WTC11 (cell line): Measurements from ENCODE around the gene GLRX. TPM values are rescaled to one million over a fixed set of nuclear protein-coding genes. Genes with fewer than 3 reads are reported as not detected.

Experiments used
- ATAC-seq: fragments of 200-7000 bp; cut with Tn5 transposase; 2 replicates; pipeline ENCODE4 v1.10.0; 2021; ENCODE audit warnings: mild to moderate bottlenecking, moderate library complexity
- CTCF ChIA-PET: fragments of 300-600 bp; sonication (Branson Sonifier 250); formaldehyde crosslinking; loops from one replicate; lab custom pipeline; 2021; ENCODE audit warnings: antibody characterized with exemption; lab: Charles Lee
- POLR2A ChIA-PET: fragments of 350-600 bp; sonication (Branson Sonifier 250); formaldehyde crosslinking; loops from one replicate; lab custom pipeline; 2021; ENCODE audit warnings: antibody characterized with exemption; lab: Charles Lee
- DNase-seq: peaks from one replicate; pipeline ENCODE4 v3.0.0; 2021; ENCODE audit warnings: low spot score
- H3K27ac Mint-ChIP-seq: 2 replicates; pipeline ENCODE4 v1.8.0; 2021; ENCODE audit warnings: mixed read lengths
- H3K27me3 Mint-ChIP-seq: 2 replicates; pipeline ENCODE4 v1.8.0; 2021; ENCODE audit warnings: low read depth, mild to moderate bottlenecking, moderate library complexity, mixed read lengths
- H3K36me3 Mint-ChIP-seq: 2 replicates; pipeline ENCODE4 v1.8.0; 2021; ENCODE audit warnings: mixed read lengths
- H3K4me1 Mint-ChIP-seq: 2 replicates; pipeline ENCODE4 v1.8.0; 2022; ENCODE audit warnings: mixed read lengths
- H3K4me3 Mint-ChIP-seq: 2 replicates; pipeline ENCODE4 v1.8.0; 2021; ENCODE audit warnings: mild to moderate bottlenecking, moderate library complexity, mixed read lengths
- H3K9me3 Mint-ChIP-seq: 2 replicates; pipeline ENCODE4 v1.8.0; 2021; ENCODE audit warnings: mixed read lengths
- CREB1 ChIP-seq: sonication (generic); formaldehyde crosslinking; IDR thresholded peaks from 2 replicates; pipeline ENCODE4 v1.8.0; 2023; ENCODE audit warnings: mild to moderate bottlenecking, missing genetic modification reagents
- E2F4 ChIP-seq: sonication (generic); formaldehyde crosslinking; IDR thresholded peaks from 2 replicates; pipeline ENCODE4 v1.8.1; 2022; ENCODE audit warnings: low read depth, mild to moderate bottlenecking, moderate library complexity, missing genetic modification reagents, borderline replicate concordance
- FOXJ3 ChIP-seq: sonication (generic); formaldehyde crosslinking; IDR thresholded peaks from 2 replicates; pipeline ENCODE4 v1.9.0; 2021; ENCODE audit warnings: missing genetic modification reagents, mild to moderate bottlenecking, borderline replicate concordance
- FOXP1 ChIP-seq: sonication (generic); formaldehyde crosslinking; IDR thresholded peaks from 2 replicates; pipeline ENCODE4 v1.8.0; 2022; ENCODE audit warnings: missing genetic modification reagents, mild to moderate bottlenecking, moderate library complexity, borderline replicate concordance
- GRHL2 ChIP-seq: fragments of 250-450 bp; sonication (Bioruptor Pico); IDR thresholded peaks from 2 replicates; pipeline ENCODE4 v1.8.0; 2022; ENCODE audit warnings: mild to moderate bottlenecking, moderate library complexity; ENCODE audit not compliant: insufficient replicate concordance, severe bottlenecking
- HMGXB4 ChIP-seq: sonication (generic); formaldehyde crosslinking; IDR thresholded peaks from 2 replicates; pipeline ENCODE4 v1.8.1; 2023; ENCODE audit warnings: mild to moderate bottlenecking, moderate library complexity, missing genetic modification reagents
- MLX ChIP-seq: sonication (generic); formaldehyde crosslinking; IDR thresholded peaks from 2 replicates; pipeline ENCODE4 v1.8.1; 2023; ENCODE audit warnings: mild to moderate bottlenecking, missing genetic modification reagents, moderate library complexity
- MYBL2 ChIP-seq: sonication (generic); formaldehyde crosslinking; IDR thresholded peaks from 2 replicates; pipeline ENCODE4 v1.8.1; 2023; ENCODE audit warnings: mild to moderate bottlenecking, moderate library complexity, missing genetic modification reagents
- NR1H2 ChIP-seq: sonication (generic); formaldehyde crosslinking; IDR thresholded peaks from 2 replicates; pipeline ENCODE4 v1.9.0; 2021; ENCODE audit warnings: mild to moderate bottlenecking, moderate library complexity, missing genetic modification reagents
- PREB ChIP-seq: sonication (generic); formaldehyde crosslinking; IDR thresholded peaks from 2 replicates; pipeline ENCODE4 v1.8.1; 2022; ENCODE audit warnings: mild to moderate bottlenecking, missing genetic modification reagents, moderate library complexity, borderline replicate concordance
- RORB ChIP-seq: fragments of 250-450 bp; sonication (Bioruptor Pico); IDR thresholded peaks from 2 replicates; pipeline ENCODE4 v1.9.0; 2021; ENCODE audit warnings: mild to moderate bottlenecking
- SMAD3 ChIP-seq: sonication (generic); formaldehyde crosslinking; IDR thresholded peaks from 2 replicates; pipeline ENCODE4 v1.8.0; 2022; ENCODE audit warnings: missing genetic modification reagents, mild to moderate bottlenecking, borderline replicate concordance
- SP1 ChIP-seq: sonication (generic); formaldehyde crosslinking; conservative IDR thresholded peaks from 2 replicates; pipeline ENCODE4 v1.8.1; 2022; ENCODE audit warnings: missing genetic modification reagents
- TEAD4 ChIP-seq: sonication (generic); formaldehyde crosslinking; IDR thresholded peaks from 2 replicates; pipeline ENCODE4 v1.8.0; 2022; ENCODE audit warnings: mild to moderate bottlenecking, missing genetic modification reagents
- USF2 ChIP-seq: sonication (generic); formaldehyde crosslinking; IDR thresholded peaks from 2 replicates; pipeline ENCODE4 v1.8.1; 2023; ENCODE audit warnings: mild to moderate bottlenecking, missing genetic modification reagents, moderate library complexity
- ZNF138 ChIP-seq: sonication (generic); formaldehyde crosslinking; conservative IDR thresholded peaks from 2 replicates; pipeline ENCODE4 v1.8.1; 2022; ENCODE audit warnings: mild to moderate bottlenecking, moderate library complexity, missing genetic modification reagents
- ZNF219 ChIP-seq: sonication (generic); formaldehyde crosslinking; IDR thresholded peaks from 2 replicates; pipeline ENCODE4 v1.8.0; 2023; ENCODE audit warnings: missing genetic modification reagents, mild to moderate bottlenecking, borderline replicate concordance
- ZNF416 ChIP-seq: fragments of 250-450 bp; sonication (Bioruptor Pico); IDR thresholded peaks from 2 replicates; pipeline ENCODE4 v1.9.0; 2021; ENCODE audit warnings: mild to moderate bottlenecking, inconsistent platforms
- ZNF423 ChIP-seq: fragments of 250-450 bp; sonication (Bioruptor Pico); IDR thresholded peaks from 2 replicates; pipeline ENCODE4 v2.1.2; 2022; ENCODE audit warnings: mild to moderate bottlenecking, moderate library complexity
- ZNF512 ChIP-seq: sonication (generic); formaldehyde crosslinking; IDR thresholded peaks from 2 replicates; pipeline ENCODE4 v1.8.1; 2022; ENCODE audit warnings: missing genetic modification reagents, borderline replicate concordance
- total RNA-seq: library from RNA; stranded (reverse); gene quantifications from 3 replicates; pipeline ENCODE4 v1.2.3, GENCODE V29; 2021

Gene GLRX
- total RNA-seq, 1 experiment from 2014 or later: 15.9 TPM

GRCh38 chr5:95773335-95774059 is 49.0 kb downstream of the GLRX start:
- DNase-seq: no peak
- POLR2A ChIA-PET: no interaction called here
- H3K36me3 Mint-ChIP-seq: no peaks in the 10 kb centered on the region
- CTCF ChIA-PET: no interaction called here
- no peak for ATAC-seq
- TF ChIP-seq GRHL2 (CRISPR knock-in tag) (no peak), ZNF416 (CRISPR knock-in tag) (no peak), E2F4 (CRISPR knock-in tag) (no peak), SP1 (CRISPR knock-in tag) (no peak), ZNF423 (CRISPR knock-in tag) (no peak), MYBL2 (no peak)
- H3K4me3 Mint-ChIP-seq: no peak overlapping the region
- H3K27ac Mint-ChIP-seq: no peak overlapping the region
- H3K27me3 Mint-ChIP-seq: no peaks in the 10 kb centered on the region
- H3K9me3 Mint-ChIP-seq: no peaks in the 10 kb centered on the region
- H3K4me1 Mint-ChIP-seq: no peaks in the 10 kb centered on the region

GRCh38 chr5:95771892-95772291 is 50.6 kb downstream of the GLRX start:
- DNase-seq (no peak), ATAC-seq (no peak)
- H3K36me3 Mint-ChIP-seq: no peaks in the 10 kb centered on the region
- H3K4me1 Mint-ChIP-seq: no peaks in the 10 kb centered on the region
- POLR2A ChIA-PET: no interaction called here
- CTCF ChIA-PET: interaction anchor here (6.2 kb wide), 1 partner anchor 9 kb away, joined by 27 read pairs; no protein-coding TSS in a partner anchor
- H3K4me3 Mint-ChIP-seq: no peak overlapping the region
- TF ChIP-seq GRHL2 (CRISPR knock-in tag): no peak
- no peak for TF ChIP-seq USF2 (CRISPR knock-in tag)
- TF ChIP-seq ZNF512 (CRISPR knock-in tag): no peak
- TF ChIP-seq MLX (CRISPR knock-in tag): no peak
- TF ChIP-seq ZNF138 (CRISPR knock-in tag): no peak
- no peak for TF ChIP-seq TEAD4 (CRISPR knock-in tag)
- no peak for TF ChIP-seq FOXP1
- no peak for TF ChIP-seq SMAD3 (CRISPR knock-in tag)
- TF ChIP-seq PREB (CRISPR knock-in tag): no peak
- no peak for TF ChIP-seq HMGXB4 (CRISPR knock-in tag)
- TF ChIP-seq NR1H2 (CRISPR knock-in tag): no peak
- TF ChIP-seq RORB: no peak
- TF ChIP-seq FOXJ3: no peak
- TF ChIP-seq ZNF416 (CRISPR knock-in tag): no peak
- TF ChIP-seq ZNF219: no peak
- no peak for TF ChIP-seq CREB1 (CRISPR knock-in tag)
- no peak overlapping the region for H3K27ac Mint-ChIP-seq
- H3K9me3 Mint-ChIP-seq: no peaks in the 10 kb centered on the region
- no peaks in the 10 kb centered on the region for H3K27me3 Mint-ChIP-seq
